ENCODE results near the gene APPBP2.

The APPBP2 gene

DNA sequence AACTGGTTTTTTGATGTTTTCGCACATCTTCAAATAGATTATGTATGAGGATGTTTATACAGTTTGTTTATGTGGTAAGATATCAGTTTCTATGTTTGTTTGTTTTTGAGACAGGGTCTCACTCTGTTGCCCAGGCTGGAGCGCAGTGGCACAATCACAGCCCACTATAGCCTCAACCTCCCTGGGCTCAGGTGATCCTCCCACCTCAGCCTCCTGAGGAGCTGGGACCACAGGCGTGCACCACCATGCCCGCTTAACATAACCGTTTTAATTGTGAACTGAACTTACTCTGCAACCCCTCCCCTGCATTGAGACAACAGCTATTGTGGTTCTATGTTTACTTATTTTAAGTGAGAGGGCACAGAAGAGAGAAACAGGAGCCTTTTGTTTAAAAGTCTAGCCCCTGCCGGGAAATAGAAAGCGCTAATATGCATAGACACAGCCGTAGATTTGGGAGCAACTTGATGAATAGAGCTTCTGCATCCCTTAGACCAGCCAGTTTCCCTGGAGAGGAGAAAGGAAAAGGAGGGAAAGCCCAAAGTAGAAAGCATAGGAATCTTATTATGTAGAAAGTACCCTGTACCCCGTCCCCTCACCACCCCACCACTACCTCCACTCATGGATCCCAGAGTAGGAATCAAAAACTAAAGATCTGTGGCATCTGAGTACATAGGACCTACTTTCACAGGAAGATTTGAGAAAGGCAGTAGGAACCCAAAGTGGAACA lies 19.6 kb upstream of the APPBP2 start:
- H3K27ac ChIP-seq: no peak overlapping the region
- no peak for TF ChIP-seq ZFX (IDR thresholded peaks at IDR 0.05; ENCODE audit: borderline replicate concordance)
- TF ChIP-seq, protein P1, sequence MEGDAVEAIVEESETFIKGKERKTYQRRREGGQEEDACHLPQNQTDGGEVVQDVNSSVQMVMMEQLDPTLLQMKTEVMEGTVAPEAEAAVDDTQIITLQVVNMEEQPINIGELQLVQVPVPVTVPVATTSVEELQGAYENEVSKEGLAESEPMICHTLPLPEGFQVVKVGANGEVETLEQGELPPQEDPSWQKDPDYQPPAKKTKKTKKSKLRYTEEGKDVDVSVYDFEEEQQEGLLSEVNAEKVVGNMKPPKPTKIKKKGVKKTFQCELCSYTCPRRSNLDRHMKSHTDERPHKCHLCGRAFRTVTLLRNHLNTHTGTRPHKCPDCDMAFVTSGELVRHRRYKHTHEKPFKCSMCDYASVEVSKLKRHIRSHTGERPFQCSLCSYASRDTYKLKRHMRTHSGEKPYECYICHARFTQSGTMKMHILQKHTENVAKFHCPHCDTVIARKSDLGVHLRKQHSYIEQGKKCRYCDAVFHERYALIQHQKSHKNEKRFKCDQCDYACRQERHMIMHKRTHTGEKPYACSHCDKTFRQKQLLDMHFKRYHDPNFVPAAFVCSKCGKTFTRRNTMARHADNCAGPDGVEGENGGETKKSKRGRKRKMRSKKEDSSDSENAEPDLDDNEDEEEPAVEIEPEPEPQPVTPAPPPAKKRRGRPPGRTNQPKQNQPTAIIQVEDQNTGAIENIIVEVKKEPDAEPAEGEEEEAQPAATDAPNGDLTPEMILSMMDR (IDR thresholded peaks at IDR 0.05): no peak

DNA sequence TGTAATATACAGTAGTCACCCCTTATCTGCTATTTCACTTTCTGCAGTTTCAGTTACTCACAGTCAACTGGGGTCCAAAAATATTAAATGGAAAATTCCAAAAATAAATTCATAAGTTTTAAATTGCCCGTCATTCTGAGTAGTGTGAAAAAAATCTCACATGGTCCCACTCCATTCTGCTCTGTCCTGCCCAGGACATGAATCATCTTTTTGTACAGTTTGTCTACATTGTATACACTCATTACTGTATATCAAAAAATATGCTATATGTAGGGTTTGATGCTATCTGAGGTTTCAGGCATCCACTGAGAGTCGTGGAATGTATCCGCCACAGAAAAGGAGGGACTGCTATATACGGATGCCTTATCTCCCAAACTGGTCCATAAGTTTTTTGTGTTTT lies 16.0 kb upstream of the APPBP2 start:
- H3K27ac ChIP-seq: no peak overlapping the region
- TF ChIP-seq, protein P1 (IDR thresholded peaks at IDR 0.05): no peak
- no peak for TF ChIP-seq ZFX (IDR thresholded peaks at IDR 0.05; ENCODE audit: borderline replicate concordance)

DNA sequence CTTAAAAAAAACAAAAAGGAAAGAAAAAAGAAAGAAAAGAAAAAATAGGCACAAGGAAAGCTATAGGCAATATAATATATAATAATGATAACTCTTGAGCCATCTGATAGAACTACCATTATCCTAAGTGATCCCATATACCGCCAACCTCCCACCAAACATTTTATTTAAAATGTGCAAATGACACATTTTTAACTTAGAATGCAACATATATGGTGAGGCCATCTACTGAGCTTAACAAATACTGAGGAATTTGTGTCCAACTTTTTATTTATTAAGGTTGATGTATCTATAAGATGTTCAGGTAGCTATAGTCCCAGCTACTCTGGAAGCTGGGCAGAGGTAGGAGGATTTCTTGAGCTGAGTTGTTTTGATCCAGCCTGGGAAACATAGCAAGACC lies 14.4 kb upstream of the APPBP2 start:
- no peak overlapping the region for H3K27ac ChIP-seq
- TF ChIP-seq, protein P1 (IDR thresholded peaks at IDR 0.05): no peak
- no peak for TF ChIP-seq ZFX (IDR thresholded peaks at IDR 0.05; ENCODE audit: borderline replicate concordance)

DNA sequence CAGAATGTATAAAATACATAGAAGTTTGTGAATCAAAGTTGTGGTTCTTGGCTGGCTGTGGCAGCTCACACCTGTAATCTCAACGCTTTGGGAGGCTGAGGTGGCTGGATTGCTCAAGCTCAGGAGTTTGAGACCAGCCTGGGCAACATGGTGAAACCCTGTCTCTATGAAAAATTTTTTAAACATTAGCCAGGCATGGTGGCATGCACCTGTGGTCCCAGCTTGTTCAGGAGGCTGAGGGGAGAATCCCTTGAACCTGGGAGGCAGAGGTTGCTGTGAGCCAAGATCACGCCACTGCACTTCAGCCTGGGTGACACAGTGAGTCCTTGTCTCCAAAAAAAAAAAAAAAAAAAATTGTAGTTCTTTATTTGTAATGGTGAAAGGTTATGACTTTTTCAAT lies 13.8 kb upstream of the APPBP2 start:
- TF ChIP-seq, protein P1 (IDR thresholded peaks at IDR 0.05): no peak
- no peak for TF ChIP-seq ZFX (IDR thresholded peaks at IDR 0.05; ENCODE audit: borderline replicate concordance)
- H3K27ac ChIP-seq: no peak overlapping the region

DNA sequence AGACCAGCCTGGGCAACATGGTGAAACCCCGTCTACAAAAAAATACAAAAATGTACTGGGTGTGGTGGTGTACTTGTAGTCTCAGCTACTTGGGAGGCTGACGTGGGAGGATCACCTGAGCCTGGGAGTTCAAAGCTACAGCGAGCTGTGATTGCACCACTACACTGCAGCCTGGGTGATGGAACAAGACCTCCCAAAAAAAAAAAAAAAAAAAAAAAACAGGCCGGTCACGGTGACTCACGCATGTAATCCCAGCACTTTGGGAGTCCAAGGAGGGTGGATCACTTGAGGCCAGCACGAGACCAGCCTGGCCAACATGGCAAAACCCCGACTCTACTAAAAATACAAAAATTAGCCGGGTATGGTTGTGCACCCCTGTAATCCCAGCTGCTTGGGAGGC lies 12.7 kb upstream of the APPBP2 start:
- no peak for TF ChIP-seq ZFX (IDR thresholded peaks at IDR 0.05; ENCODE audit: borderline replicate concordance)
- TF ChIP-seq, protein P1 (IDR thresholded peaks at IDR 0.05): no peak
- H3K27ac ChIP-seq: no peak overlapping the region

DNA sequence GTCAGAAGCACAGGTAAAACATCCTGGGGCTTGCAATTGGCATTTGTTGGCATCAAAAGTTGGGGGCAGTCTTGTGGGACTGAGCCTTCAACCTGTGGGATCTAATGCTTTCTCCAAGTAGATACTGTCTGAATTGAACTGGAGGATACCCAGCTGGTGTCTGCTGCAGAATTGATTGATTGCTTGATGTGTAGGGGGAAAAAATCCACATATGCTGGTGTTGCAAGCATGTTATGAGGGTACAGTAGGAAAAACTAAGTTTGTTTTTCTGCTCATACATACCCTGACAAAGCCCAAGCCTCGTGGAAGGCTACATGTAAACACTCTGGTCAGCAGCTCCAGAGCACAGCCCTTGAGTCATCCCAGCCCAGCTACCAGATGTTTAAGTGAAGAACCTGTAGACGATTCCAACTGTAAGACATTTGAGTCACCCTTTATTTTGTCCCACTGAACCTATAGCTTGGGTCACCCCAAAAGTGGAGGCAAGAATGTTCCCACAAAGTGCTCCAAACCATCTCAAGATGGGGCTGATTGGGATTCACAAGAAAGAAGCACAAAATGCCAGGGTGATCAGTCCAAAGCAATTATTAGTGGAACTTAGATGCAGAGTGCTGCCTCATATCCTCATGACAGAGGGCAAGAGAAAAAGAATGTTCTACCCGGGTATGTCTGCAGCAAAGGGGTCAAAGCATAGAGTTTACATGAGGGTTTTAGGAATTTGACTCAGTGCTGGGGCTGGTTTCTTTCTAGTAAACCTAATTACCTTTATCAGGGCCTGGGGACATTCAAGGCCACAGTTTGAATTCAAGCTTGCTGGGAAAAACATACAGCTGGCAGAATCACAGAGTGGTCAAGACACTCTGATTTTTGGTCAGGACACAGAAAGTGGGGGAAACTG lies 9.6 kb upstream of the APPBP2 start:
- no peak overlapping the region for H3K27ac ChIP-seq
- no peak for TF ChIP-seq ZFX (IDR thresholded peaks at IDR 0.05; ENCODE audit: borderline replicate concordance)
- TF ChIP-seq, protein P1 (IDR thresholded peaks at IDR 0.05): no peak

Measured in 22Rv1 (cell line).